ENCODE data around the gene UFSP2. TPM values are rescaled to one million over a fixed set of nuclear protein-coding genes. Genes with fewer than 3 reads are reported as not detected.

UFSP2 gene
- total and polyA plus RNA-seq, 2 of the 4 experiments (the other 2 are of a cell fraction), result 21.8 to 43.7 TPM

- no peak overlapping the region for H4K91ac ChIP-seq (ENCODE audit: insufficient read depth, low read depth, low read length)
- POLR2A ChIA-PET (ENCODE audit: unreplicated experiment), result no interaction called here
- H2BK5ac ChIP-seq (ENCODE audit: low read depth, low read length, poor library complexity, severe bottlenecking), result no peak overlapping the region
- no peak overlapping the region for H3K9ac ChIP-seq (ENCODE audit: low read depth, low read length)
- no peak for TF ChIP-seq USF2 (IDR thresholded peaks at IDR 0.05; ENCODE audit: low read depth, low read length)
- ATAC-seq (ENCODE audit: low read depth) (no peak), DNase-seq (no peak)
- no peak overlapping the region for H3K14ac ChIP-seq (replicated peaks; ENCODE audit: low read depth, low read length)
- no peak overlapping the region for H4K5ac ChIP-seq (ENCODE audit: low read depth, low read length)
- no peaks in the 10 kb centered on the region for H3K9me3 ChIP-seq (ENCODE audit: control insufficient read depth, insufficient read depth, low read length)
- no CpG with 5 or more reads among the region's 2 CpGs for WGBS, 2 experiments (ENCODE audit: extremely low coverage in 2 of 2, insufficient read length in 1 of 2)
- no peak overlapping the region for H3K4me3 ChIP-seq (ENCODE audit: insufficient read depth, low read depth, low read length)
- dilution Hi-C loops (cut with HindIII; ENCODE audit: low sequenced_read_pairs, unreplicated experiment), result no loop called here
- no peaks in the 10 kb centered on the region for H3K4me1 ChIP-seq (ENCODE audit: control insufficient read depth, insufficient read depth, low read length)
- CTCF ChIA-PET, result no interaction called here
- H4K8ac ChIP-seq (ENCODE audit: low read depth in 2 of 2, low read length in 2 of 2), result no peak overlapping the region
- H3K23ac ChIP-seq (ENCODE audit: low read depth, low read length), result no peak overlapping the region
- H3K56ac ChIP-seq (ENCODE audit: extremely low read depth, insufficient read depth, low read length), result no peak overlapping the region
- no peak overlapping the region for H2AFZ ChIP-seq (replicated peaks; ENCODE audit: low read length, poor library complexity)
- H2BK120ac ChIP-seq (ENCODE audit: low read depth, low read length), result no peak overlapping the region
- H2BK20ac ChIP-seq (ENCODE audit: low read depth, low read length), result no peak overlapping the region
- no peaks in the 10 kb centered on the region for H3K27me3 ChIP-seq (ENCODE audit: control insufficient read depth, insufficient read depth, low read length)
- H3K4me2 ChIP-seq (ENCODE audit: low read depth, low read length), result no peak overlapping the region
- H2AK5ac ChIP-seq (ENCODE audit: low read depth, low read length), result no peak overlapping the region
- no peak overlapping the region for H3K27ac ChIP-seq (ENCODE audit: insufficient read depth, low read length)
- H3K4ac ChIP-seq (ENCODE audit: low read depth, low read length), result no peak overlapping the region
- intact Hi-C loops (cut with micrococcal nuclease), result no loop called here
- H3K18ac ChIP-seq (ENCODE audit: low read depth, low read length), result no peak overlapping the region
- H2AK9ac ChIP-seq (replicated peaks; ENCODE audit: low read depth, low read length, poor library complexity), result no peak overlapping the region
- H4K20me1 ChIP-seq (ENCODE audit: insufficient read depth, low read length), result no peaks in the 10 kb centered on the region
- H3K9me1 ChIP-seq (ENCODE audit: insufficient read depth, low read length), result no peaks in the 10 kb centered on the region
- H3K36me3 ChIP-seq (ENCODE audit: control insufficient read depth, insufficient read depth, low read length), result no peaks in the 10 kb centered on the region
- no peaks in the 10 kb centered on the region for H3K79me1 ChIP-seq (ENCODE audit: low read depth in 1 of 2, low read length in 2 of 2)
- no peak overlapping the region for H2BK15ac ChIP-seq (ENCODE audit: low read depth, low read length)
- no TSS peak for BruUV-seq (replicated peaks)
- in situ Hi-C loops (cut with MboI; ENCODE audit: low sequenced_read_pairs), result no loop called here
Observed at GRCh38 chr4:185441479-185441878, 15.7 kb upstream of the UFSP2 start.

All from IMR-90 (cell line).